ENCODE measurements around the gene CGNL1. TPM values are rescaled to one million over a fixed set of nuclear protein-coding genes. Genes with fewer than 3 reads are reported as not detected.

Gene CGNL1
- total RNA-seq, 1 donor from 2014 or later = 20.6 TPM

DNA sequence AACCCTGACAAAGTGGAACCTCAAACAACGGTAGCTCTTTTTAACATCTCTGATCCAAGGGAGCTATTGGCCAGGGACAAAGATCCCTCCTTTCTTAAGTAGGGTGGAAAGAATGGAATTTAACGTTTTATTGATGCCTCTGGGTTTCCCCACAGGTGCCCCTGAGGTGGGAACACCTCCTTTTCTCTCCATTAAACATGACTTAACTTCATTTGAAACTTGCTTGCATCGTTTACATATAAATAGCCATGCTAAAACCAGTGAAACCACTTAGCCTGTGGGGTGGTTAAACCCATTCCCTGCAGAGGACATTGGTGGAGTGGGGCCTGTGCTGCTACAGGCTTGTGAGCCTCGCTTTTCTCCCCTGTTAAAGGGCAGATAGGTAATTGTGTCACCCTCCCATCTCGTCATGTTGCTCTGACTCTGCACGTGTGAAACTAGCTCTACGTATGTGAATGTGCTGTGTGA lies 9.7 kb downstream of the CGNL1 start:
- no peak for DNase-seq

DNA sequence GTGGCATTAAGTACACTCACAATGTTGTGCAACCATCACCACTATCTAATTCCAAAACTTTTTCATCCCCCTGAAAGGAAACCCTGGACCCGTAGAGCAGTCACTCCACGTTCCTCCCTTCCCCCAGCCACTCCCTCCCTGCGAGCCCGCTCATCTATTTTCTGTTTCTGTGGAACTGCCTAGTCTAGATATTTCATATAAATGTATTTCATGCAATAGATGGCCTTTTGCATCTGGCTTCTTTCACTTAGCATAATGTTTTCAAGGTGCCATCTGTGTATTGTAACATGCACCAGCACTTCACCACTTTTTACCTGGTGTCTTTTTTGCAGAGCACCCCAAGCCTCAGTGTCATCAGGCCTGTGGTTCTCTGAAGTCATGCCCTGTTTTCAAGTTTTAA lies 10.7 kb downstream of the CGNL1 start:
- no peak for DNase-seq

- DNase-seq = no peak
Observed at GRCh38 chr15:57387564-57388076, 11.3 kb downstream of the CGNL1 start.

- DNase-seq = no peak
Observed at GRCh38 chr15:57388464-57388863, 12.2 kb downstream of the CGNL1 start.

DNA sequence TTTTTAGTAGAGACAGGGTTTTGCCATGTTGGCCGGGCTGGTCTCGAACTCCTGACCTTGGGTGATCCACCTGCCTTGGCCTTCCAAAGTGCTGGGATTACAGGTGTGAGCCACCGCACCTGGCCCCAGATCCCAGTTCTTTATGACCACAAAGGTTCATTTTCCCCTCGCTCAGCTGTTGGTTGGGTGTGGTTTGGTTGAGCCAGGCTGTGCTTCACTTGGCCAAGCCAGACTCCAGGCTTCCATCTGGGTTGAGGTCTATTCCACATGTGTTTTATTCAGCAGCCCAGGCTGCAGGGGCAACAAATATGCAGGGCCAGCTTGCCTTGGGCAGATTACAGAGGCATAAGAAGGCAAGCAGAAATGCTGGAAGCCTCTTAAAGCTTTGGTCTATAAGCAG lies 13.7 kb downstream of the CGNL1 start:
- DNase-seq = no peak

- no peak for DNase-seq
Observed at GRCh38 chr15:57390583-57390982, 14.3 kb downstream of the CGNL1 start.

DNA sequence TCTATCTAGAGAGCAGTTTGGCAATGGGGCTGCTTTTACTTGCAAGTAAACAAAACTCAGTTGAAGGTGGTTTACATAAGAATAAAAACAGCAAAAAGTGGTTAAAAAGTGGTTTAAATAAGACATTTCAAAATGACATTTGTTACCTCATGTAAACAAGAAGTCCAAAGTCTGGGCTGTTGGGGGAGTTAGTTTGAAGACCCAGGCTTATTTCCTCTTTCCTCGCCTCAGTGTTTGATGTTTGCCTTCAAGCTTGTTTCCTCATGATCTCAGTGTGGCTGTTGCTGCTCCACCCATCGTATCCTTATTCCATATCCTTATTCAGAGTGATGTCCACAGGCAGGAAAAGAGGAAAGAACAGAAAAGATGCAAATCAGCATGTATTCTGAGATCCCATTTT lies 15.2 kb downstream of the CGNL1 start:
- DNase-seq = no peak

GRCh38 chr15:57393061-57393460 lies 16.8 kb downstream of the CGNL1 start:
- no peak for DNase-seq

DNA sequence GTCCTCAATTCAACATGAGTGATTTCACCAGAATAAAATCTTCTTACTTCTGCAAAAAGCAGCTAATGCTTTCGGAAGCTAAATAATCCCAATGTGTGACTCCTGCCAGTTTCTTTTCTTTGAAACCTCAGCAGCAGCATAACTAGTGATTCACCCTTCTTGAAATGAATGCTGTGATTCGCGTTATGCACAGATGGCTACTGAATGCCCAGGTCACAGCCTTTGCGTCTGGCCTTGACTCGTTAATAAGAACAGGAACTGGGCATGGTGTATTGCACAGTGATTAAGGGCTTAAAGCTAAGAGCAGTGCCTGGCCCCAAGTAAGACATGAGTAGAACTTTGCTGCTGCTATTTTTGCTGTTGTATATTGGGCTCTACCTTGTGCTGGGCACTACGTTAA lies 19.0 kb downstream of the CGNL1 start:
- peak; percentile 57 for DNase-seq

- no peak for DNase-seq
Observed at GRCh38 chr15:57398336-57398735, 22.0 kb downstream of the CGNL1 start.

- no peak for DNase-seq
Observed at GRCh38 chr15:57401546-57401945, 25.2 kb downstream of the CGNL1 start.

GRCh38 chr15:57403017-57403416 lies 26.7 kb downstream of the CGNL1 start:
- peak; percentile 61 for DNase-seq

DNA sequence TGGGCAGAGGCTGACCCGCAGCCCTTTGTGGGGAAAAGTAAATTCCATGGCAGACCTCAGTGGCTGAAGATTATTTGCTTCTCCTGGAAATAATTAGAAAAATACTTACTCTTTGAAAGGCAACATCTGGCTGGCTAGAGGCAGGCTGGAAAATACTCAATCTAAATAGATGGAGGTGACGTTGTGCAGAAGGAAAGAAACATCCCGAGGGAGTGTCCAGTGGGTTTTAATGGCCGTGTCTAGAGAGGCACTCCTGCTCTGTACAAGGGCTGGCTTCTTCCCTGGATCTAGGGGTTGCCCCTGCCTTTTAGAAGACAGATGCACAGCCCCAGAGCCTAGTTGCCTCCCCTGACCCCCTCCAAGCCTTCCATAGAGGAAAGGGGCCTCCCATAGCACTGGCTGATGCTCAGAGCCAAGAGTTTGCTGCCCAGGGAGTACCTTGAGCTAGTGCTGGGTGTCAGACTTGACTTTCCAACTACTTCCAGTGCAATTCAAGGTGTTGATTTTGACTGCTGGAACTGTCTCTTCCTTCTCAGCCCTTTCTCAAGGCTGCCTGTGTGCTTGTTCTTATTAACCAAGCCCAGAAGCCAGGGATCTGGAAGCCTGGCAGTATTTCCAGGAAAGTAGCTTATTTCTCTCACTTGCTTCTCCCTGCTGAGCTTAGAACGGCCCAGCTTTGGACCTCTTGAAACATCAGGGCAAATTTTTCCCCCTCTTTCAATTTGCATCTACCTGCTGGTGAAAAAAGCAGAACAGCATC lies 27.4 kb downstream of the CGNL1 start:
- peak; percentile 72 for DNase-seq

DNA sequence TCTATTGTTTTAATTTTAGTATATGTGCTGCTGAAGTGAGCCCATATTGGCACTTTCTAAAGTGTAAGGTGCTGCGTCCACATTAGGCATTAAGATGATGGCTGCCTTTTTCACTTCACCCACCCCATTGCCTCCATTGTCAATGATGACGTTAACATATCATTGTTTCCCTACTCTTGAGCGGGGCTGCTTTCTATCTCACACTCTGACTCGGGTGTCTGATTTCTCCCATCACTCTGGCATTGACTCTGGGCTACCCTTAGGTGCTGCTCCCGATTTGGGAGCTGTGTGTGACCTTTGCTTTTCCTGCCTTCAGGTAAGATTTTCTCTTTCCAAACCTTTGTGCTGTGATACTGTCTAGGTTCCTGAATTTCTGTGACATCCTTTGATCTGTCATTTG lies 28.8 kb downstream of the CGNL1 start:
- no peak for DNase-seq

- DNase-seq = no peak
Observed at GRCh38 chr15:57406062-57406772, 29.9 kb downstream of the CGNL1 start.

GRCh38 chr15:57410373-57410772 lies 34.1 kb downstream of the CGNL1 start:
- DNase-seq = no peak

DNA sequence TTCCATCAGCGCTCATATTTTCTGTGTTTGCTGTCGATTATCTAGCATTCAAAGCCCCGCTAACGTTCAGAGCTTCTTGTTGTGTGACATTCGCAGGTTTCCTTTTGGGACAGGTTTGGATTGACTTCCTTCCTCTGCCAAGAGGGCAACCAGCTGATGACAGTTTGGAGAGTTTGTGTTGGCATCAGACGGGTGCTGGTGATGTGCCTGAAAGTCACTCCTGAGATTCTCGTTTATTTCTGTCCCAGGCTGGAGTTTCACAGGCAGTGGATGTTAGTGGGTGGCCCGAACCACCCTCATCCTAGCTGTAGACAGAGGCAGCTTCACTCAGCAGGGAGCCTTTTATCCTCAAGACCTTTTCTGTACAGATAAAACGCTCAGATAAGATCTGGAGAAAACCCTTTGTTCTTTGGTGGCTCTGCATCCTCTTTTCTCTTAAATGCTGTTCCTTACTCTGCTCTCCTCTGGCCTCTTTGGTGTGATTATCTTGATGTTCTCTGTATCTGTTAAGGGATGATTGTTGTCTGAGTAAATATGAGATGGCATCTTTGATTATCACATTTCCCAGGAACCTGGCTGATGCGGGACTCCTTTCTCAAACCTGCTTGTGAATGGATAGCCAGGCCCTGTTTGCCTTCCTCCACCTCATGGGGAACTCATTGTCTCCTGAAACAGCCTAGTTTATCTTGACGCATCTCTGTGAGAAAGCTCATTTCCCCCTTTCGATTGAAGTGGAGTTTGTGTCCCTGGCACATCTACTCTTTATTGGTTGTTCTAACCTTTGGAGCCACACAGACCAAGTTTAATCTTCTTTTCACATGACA lies 35.9 kb downstream of the CGNL1 start:
- no peak for DNase-seq

GRCh38 chr15:57415602-57416001 lies 39.3 kb downstream of the CGNL1 start:
- DNase-seq = peak; percentile 62

GRCh38 chr15:57418635-57419034 lies 42.3 kb downstream of the CGNL1 start:
- no peak for DNase-seq

DNA sequence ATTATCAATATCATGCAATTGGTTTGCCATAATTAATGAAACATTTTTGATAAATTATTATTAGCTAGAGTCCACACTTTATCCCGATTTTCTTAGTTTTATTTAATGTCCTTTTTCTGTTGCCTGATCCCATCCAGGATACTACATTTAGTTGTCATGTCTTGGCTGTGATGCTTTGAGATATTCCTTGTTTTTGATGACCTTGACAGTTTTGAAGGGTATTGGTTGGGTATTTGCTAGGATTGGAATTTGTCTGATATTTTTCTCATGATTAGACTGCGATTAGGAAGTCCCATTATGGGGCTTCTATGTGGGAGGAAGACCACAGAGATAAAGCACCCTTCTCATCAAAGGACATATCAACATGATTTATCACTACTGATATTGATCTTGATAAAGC lies 43.0 kb downstream of the CGNL1 start:
- DNase-seq = no peak

- no peak for DNase-seq
Observed at GRCh38 chr15:57421110-57421509, 44.8 kb downstream of the CGNL1 start.

GRCh38 chr15:57421551-57421950 lies 45.2 kb downstream of the CGNL1 start:
- no peak for DNase-seq

Measured in tongue (tissue), 2 donors.